Measurements from ENCODE around the gene GPRIN2. TPM values are rescaled to one million over a fixed set of nuclear protein-coding genes. Genes with fewer than 3 reads are reported as not detected.

GPRIN2 gene
- total and polyA plus RNA-seq, 4 donors: 4.9 to 10.7 (median 9.6) TPM

- H3K9me3 ChIP-seq (ENCODE audit: control insufficient read depth, insufficient read depth, low read length): no peaks in the 10 kb centered on the region
- peaks cover 34% of the 10 kb centered on the region for H3K4me1 ChIP-seq (ENCODE audit: control insufficient read depth, insufficient read depth, low read length)
- no peak for DNase-seq (ENCODE audit: low read depth in 4 of 6, low spot score in 6 of 6)
- H3K36me3 ChIP-seq (ENCODE audit: control insufficient read depth, insufficient read depth, low read length): peaks cover 33% of the 10 kb centered on the region
- 85% methylated on average over 20 of the region's 20 CpGs for WGBS (ENCODE audit: insufficient coverage)
- no peak overlapping the region for H3K4me3 ChIP-seq (ENCODE audit: low read depth, low read length)
- H3K27ac ChIP-seq (ENCODE audit: low read depth, low read length): no peak overlapping the region
- peaks cover 3% of the 10 kb centered on the region for H3K27me3 ChIP-seq (ENCODE audit: control insufficient read depth, insufficient read depth, low read length)
Measured at GRCh38 chr10:46550076-46550790, 6.2 kb downstream of the GPRIN2 start.

GRCh38 chr10:46549171-46550075 lies 7.0 kb downstream of the GPRIN2 start:
- DNase-seq (ENCODE audit: low read depth in 4 of 6, low spot score in 6 of 6): no peak
- Histone ChIP-seq H3K36me3 (ENCODE audit: control insufficient read depth, insufficient read depth, low read length) (peaks cover 33% of the 10 kb centered on the region), H3K9me3 (ENCODE audit: control insufficient read depth, insufficient read depth, low read length) (no peaks in the 10 kb centered on the region), H3K4me3 (ENCODE audit: low read depth, low read length) (no peak overlapping the region), H3K27me3 (ENCODE audit: control insufficient read depth, insufficient read depth, low read length) (no peaks in the 10 kb centered on the region), H3K27ac (ENCODE audit: low read depth, low read length) (no peak overlapping the region), H3K4me1 (ENCODE audit: control insufficient read depth, insufficient read depth, low read length) (peaks cover 25% of the 10 kb centered on the region)
- 89% methylated on average over 31 of the region's 31 CpGs for WGBS (ENCODE audit: insufficient coverage)

GRCh38 chr10:46548498-46549090 lies 7.9 kb downstream of the GPRIN2 start:
- Histone ChIP-seq H3K4me1 (ENCODE audit: control insufficient read depth, insufficient read depth, low read length) (peaks cover 23% of the 10 kb centered on the region), H3K27ac (ENCODE audit: low read depth, low read length) (no peak overlapping the region), H3K27me3 (ENCODE audit: control insufficient read depth, insufficient read depth, low read length) (no peaks in the 10 kb centered on the region), H3K4me3 (ENCODE audit: low read depth, low read length) (no peak overlapping the region), H3K9me3 (ENCODE audit: control insufficient read depth, insufficient read depth, low read length) (no peaks in the 10 kb centered on the region), H3K36me3 (ENCODE audit: control insufficient read depth, insufficient read depth, low read length) (peaks cover 33% of the 10 kb centered on the region)
- WGBS (ENCODE audit: insufficient coverage): 65% methylated on average over 7 of the region's 7 CpGs
- no peak for DNase-seq (ENCODE audit: low read depth in 4 of 6, low spot score in 6 of 6)

- no peaks in the 10 kb centered on the region for H3K9me3 ChIP-seq (ENCODE audit: control insufficient read depth, insufficient read depth, low read length)
- 73% methylated on average over 10 of the region's 11 CpGs for WGBS (ENCODE audit: insufficient coverage)
- H3K36me3 ChIP-seq (ENCODE audit: control insufficient read depth, insufficient read depth, low read length): peaks cover 27% of the 10 kb centered on the region
- no peak for DNase-seq (ENCODE audit: low read depth in 4 of 6, low spot score in 6 of 6)
- H3K4me3 ChIP-seq (ENCODE audit: low read depth, low read length): no peak overlapping the region
- no peak overlapping the region for H3K27ac ChIP-seq (ENCODE audit: low read depth, low read length)
- peaks cover 15% of the 10 kb centered on the region for H3K4me1 ChIP-seq (ENCODE audit: control insufficient read depth, insufficient read depth, low read length)
- no peaks in the 10 kb centered on the region for H3K27me3 ChIP-seq (ENCODE audit: control insufficient read depth, insufficient read depth, low read length)
Measured at GRCh38 chr10:46547541-46548497, 8.6 kb downstream of the GPRIN2 start.

- Histone ChIP-seq H3K27me3 (ENCODE audit: control insufficient read depth, insufficient read depth, low read length) (peaks cover 3% of the 10 kb centered on the region), H3K27ac (ENCODE audit: low read depth, low read length) (no peak overlapping the region), H3K36me3 (ENCODE audit: control insufficient read depth, insufficient read depth, low read length) (peaks cover 21% of the 10 kb centered on the region), H3K4me1 (ENCODE audit: control insufficient read depth, insufficient read depth, low read length) (peaks cover 9% of the 10 kb centered on the region), H3K4me3 (ENCODE audit: low read depth, low read length) (no peak overlapping the region), H3K9me3 (ENCODE audit: control insufficient read depth, insufficient read depth, low read length) (no peaks in the 10 kb centered on the region)
- DNase-seq (ENCODE audit: low read depth in 4 of 6, low spot score in 6 of 6): no peak
- WGBS (ENCODE audit: insufficient coverage): 83% methylated on average over 11 of the region's 11 CpGs
Measured at GRCh38 chr10:46546591-46547540, 9.6 kb downstream of the GPRIN2 start.

- peaks cover 14% of the 10 kb centered on the region for H3K4me1 ChIP-seq (ENCODE audit: control insufficient read depth, insufficient read depth, low read length)
- 76% methylated on average over 5 of the region's 5 CpGs for WGBS (ENCODE audit: insufficient coverage)
- no peak overlapping the region for H3K27ac ChIP-seq (ENCODE audit: low read depth, low read length)
- peaks cover 17% of the 10 kb centered on the region for H3K36me3 ChIP-seq (ENCODE audit: control insufficient read depth, insufficient read depth, low read length)
- no peak for DNase-seq (ENCODE audit: low read depth in 4 of 6, low spot score in 6 of 6)
- no peak overlapping the region for H3K4me3 ChIP-seq (ENCODE audit: low read depth, low read length)
- peaks cover 9% of the 10 kb centered on the region for H3K27me3 ChIP-seq (ENCODE audit: control insufficient read depth, insufficient read depth, low read length)
- no peaks in the 10 kb centered on the region for H3K9me3 ChIP-seq (ENCODE audit: control insufficient read depth, insufficient read depth, low read length)
Measured at GRCh38 chr10:46545861-46546590, 10.4 kb downstream of the GPRIN2 start.

- peaks cover 12% of the 10 kb centered on the region for H3K36me3 ChIP-seq (ENCODE audit: control insufficient read depth, insufficient read depth, low read length)
- H3K4me3 ChIP-seq (ENCODE audit: low read depth, low read length): no peak overlapping the region
- peaks cover 17% of the 10 kb centered on the region for H3K27me3 ChIP-seq (ENCODE audit: control insufficient read depth, insufficient read depth, low read length)
- 60% methylated on average over 3 of the region's 3 CpGs for WGBS (ENCODE audit: insufficient coverage)
- no peak overlapping the region for H3K27ac ChIP-seq (ENCODE audit: low read depth, low read length)
- no peaks in the 10 kb centered on the region for H3K9me3 ChIP-seq (ENCODE audit: control insufficient read depth, insufficient read depth, low read length)
- DNase-seq (ENCODE audit: low read depth in 4 of 6, low spot score in 6 of 6): no peak
- H3K4me1 ChIP-seq (ENCODE audit: control insufficient read depth, insufficient read depth, low read length): peaks cover 18% of the 10 kb centered on the region
Measured at GRCh38 chr10:46544989-46545791, 11.3 kb downstream of the GPRIN2 start.
